GM19025 (cell line): ENCODE measurements around the gene TNFRSF1A.

Experiments
- ATAC-seq: cut with Tn5 transposase; IDR thresholded peaks from one replicate; pipeline ENCODE4 v1.9.1; 2021; ENCODE audit warnings: mild to moderate bottlenecking, low read depth, moderate library complexity; ENCODE audit not compliant: unreplicated experiment

The TNFRSF1A gene

GRCh38 chr12:6374786-6375160, 32.9 kb upstream of the TNFRSF1A start:
- ATAC-seq = no peak

- ATAC-seq = no peak
Observed at GRCh38 chr12:6374028-6374785, 32.3 kb upstream of the TNFRSF1A start.

- no peak for ATAC-seq
Observed at GRCh38 chr12:6373022-6373787, 31.3 kb upstream of the TNFRSF1A start.

- ATAC-seq = no peak
Observed at GRCh38 chr12:6372403-6373003, 30.6 kb upstream of the TNFRSF1A start.

GRCh38 chr12:6370994-6371754, 29.3 kb upstream of the TNFRSF1A start:
- no peak for ATAC-seq

- no peak for ATAC-seq
Observed at GRCh38 chr12:6370576-6370935, 28.7 kb upstream of the TNFRSF1A start.

GRCh38 chr12:6369916-6370575, 28.2 kb upstream of the TNFRSF1A start:
- ATAC-seq = no peak

- no peak for ATAC-seq
Observed at GRCh38 chr12:6368906-6369525, 27.1 kb upstream of the TNFRSF1A start.

GRCh38 chr12:6367969-6368892, 26.4 kb upstream of the TNFRSF1A start:
- no peak for ATAC-seq

GRCh38 chr12:6367065-6367968, 25.4 kb upstream of the TNFRSF1A start:
- ATAC-seq = no peak

- no peak for ATAC-seq
Observed at GRCh38 chr12:6364044-6364374, 22.1 kb upstream of the TNFRSF1A start.

GRCh38 chr12:6363330-6364043, 21.6 kb upstream of the TNFRSF1A start:
- ATAC-seq = no peak

GRCh38 chr12:6363010-6363329, 21.1 kb upstream of the TNFRSF1A start:
- ATAC-seq = no peak

GRCh38 chr12:6362403-6362802, 20.5 kb upstream of the TNFRSF1A start:
- ATAC-seq = no peak

- ATAC-seq = no peak
Observed at GRCh38 chr12:6361834-6362233, 20.0 kb upstream of the TNFRSF1A start.

GRCh38 chr12:6360578-6361490, 19.0 kb upstream of the TNFRSF1A start:
- no peak for ATAC-seq
